HG02678 (cell line): ENCODE data around the gene DAW1.
"Not testable (repeated sequence)": the region's sequence is repeated elsewhere in the genome, so short reads cannot be mapped to it uniquely, and the experiment has no call there.

ENCODE experiments used
- ATAC-seq: cut with Tn5 transposase; IDR thresholded peaks from one replicate; pipeline ENCODE4 v1.9.1; 2021; ENCODE audit warnings: mild to moderate bottlenecking, moderate library complexity; ENCODE audit not compliant: unreplicated experiment

DAW1 gene

GRCh38 chr2:227908266-227909054 lies 37.0 kb downstream of the DAW1 start:
- ATAC-seq = no peak

GRCh38 chr2:227914362-227914761 lies 42.9 kb downstream of the DAW1 start:
- ATAC-seq = no peak

DNA sequence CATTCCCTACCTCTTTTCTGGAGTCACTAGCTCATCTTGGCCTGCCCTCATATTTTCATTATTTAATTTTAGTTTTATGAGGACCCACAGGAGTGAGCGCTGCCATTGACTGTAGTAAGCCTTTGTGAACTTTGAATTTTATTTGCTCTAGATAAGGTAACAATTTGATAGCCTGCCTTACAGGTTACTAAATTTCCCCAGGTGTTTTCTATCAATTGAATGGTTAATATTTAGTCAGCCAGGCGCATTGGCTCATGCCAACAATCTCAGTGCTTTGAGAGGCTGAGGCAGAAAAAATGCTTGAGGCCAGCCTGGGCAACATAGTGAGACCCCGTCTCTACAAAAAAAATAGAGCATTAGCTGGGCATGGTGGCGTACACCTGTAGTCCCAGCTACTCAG lies 50.2 kb downstream of the DAW1 start:
- no peak for ATAC-seq

DNA sequence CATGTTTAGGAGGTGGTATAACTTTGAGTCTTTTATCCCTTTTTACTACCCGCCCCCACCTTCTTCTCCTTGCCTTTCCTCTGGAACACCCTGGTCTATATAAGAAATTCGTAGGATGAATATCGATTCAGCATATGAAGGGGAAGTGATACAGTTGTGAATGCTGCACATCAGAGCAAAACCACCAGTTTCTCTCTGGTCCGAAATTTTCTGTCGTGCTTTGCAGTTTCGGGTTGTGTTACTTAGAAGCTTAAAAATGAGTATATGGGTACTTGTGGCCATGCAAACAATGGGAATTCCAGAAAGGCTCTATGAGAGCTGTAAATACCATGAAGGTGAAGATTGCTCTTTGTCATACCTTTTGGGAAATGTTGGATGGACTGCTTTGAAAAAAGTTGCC lies 60.6 kb downstream of the DAW1 start:
- no peak for ATAC-seq

- no peak for ATAC-seq
These were observed 61.0 kb downstream of the DAW1 start for GRCh38 chr2:227932403-227932802.

DNA sequence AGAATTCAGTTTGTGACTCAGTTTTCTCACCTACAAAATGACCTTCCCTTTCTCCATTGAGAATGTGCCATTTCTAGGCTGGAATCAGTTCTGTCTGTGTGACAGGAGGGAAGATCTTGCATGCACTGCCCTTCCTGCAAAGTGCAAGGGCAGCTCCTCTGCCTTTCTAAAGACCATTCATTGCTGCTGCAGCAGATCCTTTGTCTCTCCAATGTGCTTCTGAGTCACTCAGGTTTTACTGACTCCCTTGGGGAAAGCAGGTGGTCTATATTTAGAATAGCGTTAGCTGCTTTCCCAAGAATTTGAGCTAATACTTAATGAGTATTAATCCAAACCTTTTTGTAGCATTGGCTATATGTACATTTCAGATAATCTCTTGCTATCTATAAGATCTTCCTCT lies 62.5 kb downstream of the DAW1 start:
- no peak for ATAC-seq

DNA sequence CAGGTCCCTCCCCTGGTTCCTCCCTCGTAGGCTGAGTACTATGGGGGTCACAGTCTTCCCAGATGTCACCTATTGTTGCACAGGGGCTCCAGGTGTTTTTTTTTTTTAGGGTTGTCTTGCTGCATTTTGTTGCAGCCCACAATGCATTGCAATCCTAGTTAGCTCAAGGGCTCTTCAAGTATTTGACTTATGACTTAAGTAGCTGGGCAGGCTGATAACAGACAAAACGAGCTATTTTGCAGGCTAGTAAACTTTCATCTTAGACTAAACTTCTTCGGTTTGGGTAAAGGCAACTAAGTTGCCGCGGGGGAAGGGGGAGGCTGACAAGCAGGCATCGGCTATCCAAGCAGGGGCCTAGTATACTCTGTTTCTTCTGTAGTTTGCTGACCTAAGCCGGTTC lies 64.8 kb downstream of the DAW1 start:
- ATAC-seq = not testable (repeated sequence)

DNA sequence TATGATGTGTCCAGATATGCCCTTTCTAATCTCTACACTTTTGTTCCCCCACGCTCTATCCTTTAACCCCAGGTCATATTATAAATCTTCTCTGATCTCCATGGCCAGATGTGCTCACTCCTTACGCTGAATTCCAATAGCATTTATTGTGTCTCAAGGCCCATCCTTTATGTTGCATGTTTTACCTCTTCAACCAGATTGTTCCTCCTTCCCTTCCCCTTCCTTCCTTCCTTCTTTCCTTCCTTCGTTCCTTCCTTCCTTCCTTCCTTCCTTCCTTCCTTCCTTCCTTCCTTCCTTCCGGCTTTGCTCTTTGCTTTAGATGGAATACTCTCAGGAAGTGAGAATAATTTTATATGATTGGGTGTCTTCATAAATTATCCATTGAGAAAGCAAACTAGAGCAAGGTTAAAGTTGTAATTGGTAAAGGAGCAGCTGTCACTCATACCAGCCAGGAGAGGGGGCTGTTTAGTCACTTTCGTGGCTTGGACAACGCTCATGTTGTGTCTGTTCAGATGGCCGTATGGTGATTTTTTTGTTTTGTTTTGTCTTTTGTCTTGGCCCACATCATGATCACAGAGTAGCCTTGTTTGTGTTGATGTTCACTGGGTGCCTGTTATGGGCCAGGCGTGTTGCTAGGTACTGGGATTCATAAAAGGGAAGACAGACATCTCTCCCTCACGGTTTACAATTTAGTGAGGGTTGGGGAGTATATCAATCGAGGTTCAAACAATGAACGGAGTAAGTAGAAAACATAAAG lies 68.0 kb downstream of the DAW1 start:
- no peak for ATAC-seq

- ATAC-seq = no peak
These were observed 70.6 kb downstream of the DAW1 start for GRCh38 chr2:227942021-227942420.

GRCh38 chr2:227942965-227943364 lies 71.5 kb downstream of the DAW1 start:
- no peak for ATAC-seq

- ATAC-seq = no peak
These were observed 88.9 kb downstream of the DAW1 start for GRCh38 chr2:227960317-227960716.

GRCh38 chr2:227971619-227972230 lies 100.3 kb downstream of the DAW1 start:
- no peak for ATAC-seq

- ATAC-seq = no peak
These were observed 101.8 kb downstream of the DAW1 start for GRCh38 chr2:227973241-227973640.
